ENCODE measurements around the gene SH3GL1. TPM values are rescaled to one million over a fixed set of nuclear protein-coding genes. Genes with fewer than 3 reads are reported as not detected.

The SH3GL1 gene
- polyA plus RNA-seq, 3 donors = 14.0 to 33.9 (median 15.0) TPM

DNA sequence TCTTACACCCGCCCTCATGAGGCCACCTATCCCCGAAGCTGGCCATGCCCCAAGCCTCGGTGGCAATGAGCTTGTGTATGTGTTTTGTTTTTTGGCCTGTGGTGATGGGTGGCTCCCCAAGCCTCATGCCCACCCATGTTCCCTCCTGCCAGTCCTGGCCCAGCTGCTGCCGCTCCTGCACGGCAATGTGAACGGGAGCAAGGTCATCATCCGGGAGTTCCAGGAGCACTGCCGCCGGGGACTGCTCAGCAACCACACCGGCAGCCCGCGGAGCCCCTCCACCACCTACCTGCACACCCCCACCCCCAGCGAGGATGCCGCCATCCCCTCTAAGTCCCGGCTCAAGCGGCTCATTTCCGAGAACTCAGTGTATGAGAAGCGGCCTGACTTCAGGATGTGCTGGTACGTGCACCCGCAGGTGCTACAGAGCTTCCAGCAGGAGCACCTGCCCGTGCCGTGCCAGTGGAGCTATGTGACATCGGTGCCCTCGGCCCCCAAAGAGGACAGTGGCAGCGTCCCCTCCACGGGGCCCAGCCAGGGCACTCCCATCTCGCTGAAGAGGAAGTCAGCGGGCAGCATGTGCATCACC lies 32.7 kb upstream of the SH3GL1 start:
- no peaks in the 10 kb centered on the region for H3K27me3 ChIP-seq (ENCODE audit: control insufficient read depth in 2 of 2, insufficient read depth in 2 of 2, low read length in 2 of 2)
- Mint-ChIP-seq H3K4me3 (no peak overlapping the region), H3K9me3 (peaks cover 0 to 2% (median 0%) of the 10 kb centered on the region in 7 donors), H3K27ac (peak overlapping the region in 2 of 7 donors; percentile 98), H3K4me1 (peaks cover 38% of the 10 kb centered on the region), H3K27me3 (ENCODE audit: low read depth in 3 of 3) (peaks cover 0 to 6% (median 5%) of the 10 kb centered on the region in 3 donors), H3K36me3 (peaks cover 40 to 70% of the 10 kb centered on the region in 2 donors)
- H3K36me3 ChIP-seq (replicated peaks in 1 of 2; ENCODE audit: control insufficient read depth in 1 of 2, insufficient read depth in 2 of 2, low read length in 2 of 2) = peaks cover 24 to 38% of the 10 kb centered on the region in 2 donors
- no peaks in the 10 kb centered on the region for H3K9me3 ChIP-seq (replicated peaks in 1 of 2; ENCODE audit: control insufficient read depth in 1 of 2, insufficient read depth in 1 of 2, low read length in 2 of 2)
- 97% methylated on average over 27 of the region's 28 CpGs for WGBS (ENCODE audit: insufficient coverage)
- H2AFZ ChIP-seq (ENCODE audit: insufficient read depth, low read depth, low read length, poor library complexity, severe bottlenecking) = no peak overlapping the region
- intact Hi-C loops (cut with micrococcal nuclease) = no loop called here
- no peak for DNase-seq
- H3K79me2 ChIP-seq (ENCODE audit: insufficient read depth, low read length) = peaks cover 40% of the 10 kb centered on the region
- H3K4me2 ChIP-seq (replicated peaks; ENCODE audit: extremely low read depth, low read length, poor library complexity, severe bottlenecking) = peak overlapping the region; percentile 78
- H4K20me1 ChIP-seq (ENCODE audit: insufficient read depth, low read length) = no peaks in the 10 kb centered on the region
- TF ChIP-seq, protein P1, sequence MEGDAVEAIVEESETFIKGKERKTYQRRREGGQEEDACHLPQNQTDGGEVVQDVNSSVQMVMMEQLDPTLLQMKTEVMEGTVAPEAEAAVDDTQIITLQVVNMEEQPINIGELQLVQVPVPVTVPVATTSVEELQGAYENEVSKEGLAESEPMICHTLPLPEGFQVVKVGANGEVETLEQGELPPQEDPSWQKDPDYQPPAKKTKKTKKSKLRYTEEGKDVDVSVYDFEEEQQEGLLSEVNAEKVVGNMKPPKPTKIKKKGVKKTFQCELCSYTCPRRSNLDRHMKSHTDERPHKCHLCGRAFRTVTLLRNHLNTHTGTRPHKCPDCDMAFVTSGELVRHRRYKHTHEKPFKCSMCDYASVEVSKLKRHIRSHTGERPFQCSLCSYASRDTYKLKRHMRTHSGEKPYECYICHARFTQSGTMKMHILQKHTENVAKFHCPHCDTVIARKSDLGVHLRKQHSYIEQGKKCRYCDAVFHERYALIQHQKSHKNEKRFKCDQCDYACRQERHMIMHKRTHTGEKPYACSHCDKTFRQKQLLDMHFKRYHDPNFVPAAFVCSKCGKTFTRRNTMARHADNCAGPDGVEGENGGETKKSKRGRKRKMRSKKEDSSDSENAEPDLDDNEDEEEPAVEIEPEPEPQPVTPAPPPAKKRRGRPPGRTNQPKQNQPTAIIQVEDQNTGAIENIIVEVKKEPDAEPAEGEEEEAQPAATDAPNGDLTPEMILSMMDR (IDR thresholded peaks at IDR 0.05) = no peak
- no peak overlapping the region for H3K27ac ChIP-seq (ENCODE audit: low read depth in 1 of 2, low read length in 2 of 2)
- no peak overlapping the region for H3K9ac ChIP-seq (ENCODE audit: insufficient read depth, low read length, poor library complexity, severe bottlenecking)
- peaks cover 37 to 44% of the 10 kb centered on the region in 2 donors for H3K4me1 ChIP-seq (ENCODE audit: control insufficient read depth in 1 of 2, insufficient read depth in 2 of 2, low read length in 2 of 2)
- peak overlapping the region in 1 of 3 experiments; percentile 70 for H3K4me3 ChIP-seq (replicated peaks in 1 of 3; ENCODE audit: low read depth in 2 of 3, low read length in 3 of 3)

GRCh38 chr19:4431808-4432674 lies 31.7 kb upstream of the SH3GL1 start:
- intact Hi-C loops (cut with micrococcal nuclease) = loop anchor here in 1 of 2 donors (2.0 kb wide), 3 partner anchors 25 to 57 kb away; partner anchors contain the start of genes CHAF1A and UBXN6
- Mint-ChIP-seq H3K4me3 (peak overlapping the region; percentile 82 to 96), H3K27ac (peak overlapping the region; percentile 94 to 99 (median 98)), H3K9me3 (peaks cover 0 to 2% (median 0%) of the 10 kb centered on the region in 7 donors), H3K27me3 (ENCODE audit: low read depth in 3 of 3) (peaks cover 0 to 6% (median 5%) of the 10 kb centered on the region in 3 donors), H3K36me3 (peaks cover 39 to 66% of the 10 kb centered on the region in 2 donors), H3K4me1 (peaks cover 38% of the 10 kb centered on the region)
- Histone ChIP-seq H3K4me3 (replicated peaks in 1 of 3; ENCODE audit: low read depth in 2 of 3, low read length in 3 of 3) (peak overlapping the region; percentile 13 to 70 (median 38)), H4K20me1 (ENCODE audit: insufficient read depth, low read length) (no peaks in the 10 kb centered on the region), H3K36me3 (replicated peaks in 1 of 2; ENCODE audit: control insufficient read depth in 1 of 2, insufficient read depth in 2 of 2, low read length in 2 of 2) (peaks cover 21 to 33% of the 10 kb centered on the region in 2 donors), H3K27me3 (ENCODE audit: control insufficient read depth in 2 of 2, insufficient read depth in 2 of 2, low read length in 2 of 2) (no peaks in the 10 kb centered on the region), H3K27ac (ENCODE audit: low read depth in 1 of 2, low read length in 2 of 2) (peak overlapping the region; percentile 96 to 99), H2AFZ (ENCODE audit: insufficient read depth, low read depth, low read length, poor library complexity, severe bottlenecking) (no peak overlapping the region), H3K9ac (ENCODE audit: insufficient read depth, low read length, poor library complexity, severe bottlenecking) (peak overlapping the region; percentile 72), H3K4me2 (replicated peaks; ENCODE audit: extremely low read depth, low read length, poor library complexity, severe bottlenecking) (peak overlapping the region; percentile 78), H3K9me3 (replicated peaks in 1 of 2; ENCODE audit: control insufficient read depth in 1 of 2, insufficient read depth in 1 of 2, low read length in 2 of 2) (no peaks in the 10 kb centered on the region), H3K79me2 (ENCODE audit: insufficient read depth, low read length) (peaks cover 36% of the 10 kb centered on the region), H3K4me1 (ENCODE audit: control insufficient read depth in 1 of 2, insufficient read depth in 2 of 2, low read length in 2 of 2) (peaks cover 37 to 44% of the 10 kb centered on the region in 2 donors)
- WGBS (ENCODE audit: insufficient coverage) = 18% methylated on average over 24 of the region's 26 CpGs
- TF ChIP-seq, protein P1 (IDR thresholded peaks at IDR 0.05) = no peak
- DNase-seq = peak; percentile 87 to 94 (median 91)
